Colonic mucosa (tissue), 4 donors: ENCODE data around the gene RMDN3. TPM values are rescaled to one million over a fixed set of nuclear protein-coding genes. Genes with fewer than 3 reads are reported as not detected.

Experiments
- DNase-seq: peaks from one replicate; pipeline ENCODE4 v3.0.0-alpha.2; 2020
- H3K27ac ChIP-seq: fragments of 200-600 bp; one replicate; pipeline ENCODE4 v1.8.0; 2021
- H3K27me3 ChIP-seq: fragments of 200-600 bp; one replicate; pipeline ENCODE4 v1.8.0; 2021
- H3K36me3 ChIP-seq: fragments of 200-600 bp; one replicate; pipeline ENCODE4 v1.8.0; 2021
- H3K4me1 ChIP-seq: fragments of 200-600 bp; one replicate; pipeline ENCODE4 v1.8.0; 2021; ENCODE audit warnings: mild to moderate bottlenecking
- H3K4me3 ChIP-seq: fragments of 200-600 bp; one replicate; pipeline ENCODE4 v1.8.0; 2021
- H3K9ac ChIP-seq, 2 donors: one replicate each; pipeline ENCODE4 v1.7.0; 2013; ENCODE audit warnings: control low read depth in 2 of 2, low read depth in 2 of 2, low read length in 2 of 2
- H3K9me3 ChIP-seq: fragments of 200-600 bp; one replicate; pipeline ENCODE4 v1.8.0; 2021
- intact Hi-C: fragments of 100-400 bp; cut with DNase I; formaldehyde crosslinking; loops from one replicate; pipeline ENCODE4 v1.14.1; 2022
- total RNA-seq, 2 donors: library from RNA; stranded (reverse); fragmentation: NEBNext Ultra II Directional in 1 of 2; extraction: Animal tissue kit (Norgen Biotek cat#: 25700) in 1 of 2; gene quantifications; one replicate each; pipeline ENCODE4 v1.2.1, GENCODE V29; 2021
- TF ChIP-seq, protein P1 (sequence below): fragments of 200-600 bp; IDR thresholded peaks from one replicate; pipeline ENCODE4 v1.8.0; 2022; ENCODE audit warnings: antibody characterized with exemption, mild to moderate bottlenecking
- donor health status: healthy.
- donor health status: DM: no; HTN: no; CAD: no.
- donor health status: DM: no; HTN: no; CAD: no.

RMDN3 gene
- total RNA-seq, 2 donors from 2014 or later: 31.1 to 49.1 TPM

DNA sequence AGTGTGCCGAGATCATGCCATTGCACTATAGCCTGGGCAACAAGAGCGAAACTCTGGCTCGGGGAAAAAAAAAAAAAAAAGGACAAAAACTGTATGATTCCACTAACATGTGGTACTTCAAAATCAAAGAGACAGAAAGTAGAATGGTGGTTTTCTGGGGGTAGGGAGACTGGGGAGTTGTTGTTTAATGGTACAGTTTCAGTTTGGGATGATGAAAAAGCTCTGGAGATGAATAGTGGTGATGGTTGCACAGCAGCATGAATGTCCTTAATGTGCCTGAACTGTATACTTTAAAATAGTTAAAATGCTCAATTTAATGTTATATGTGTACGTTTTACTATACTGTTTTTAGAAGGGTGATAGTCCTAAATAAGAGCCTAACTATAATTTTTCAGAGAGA, 32.7 kb downstream of the RMDN3 start:
- no peaks in the 10 kb centered on the region for H3K9me3 ChIP-seq
- TF ChIP-seq, protein P1, sequence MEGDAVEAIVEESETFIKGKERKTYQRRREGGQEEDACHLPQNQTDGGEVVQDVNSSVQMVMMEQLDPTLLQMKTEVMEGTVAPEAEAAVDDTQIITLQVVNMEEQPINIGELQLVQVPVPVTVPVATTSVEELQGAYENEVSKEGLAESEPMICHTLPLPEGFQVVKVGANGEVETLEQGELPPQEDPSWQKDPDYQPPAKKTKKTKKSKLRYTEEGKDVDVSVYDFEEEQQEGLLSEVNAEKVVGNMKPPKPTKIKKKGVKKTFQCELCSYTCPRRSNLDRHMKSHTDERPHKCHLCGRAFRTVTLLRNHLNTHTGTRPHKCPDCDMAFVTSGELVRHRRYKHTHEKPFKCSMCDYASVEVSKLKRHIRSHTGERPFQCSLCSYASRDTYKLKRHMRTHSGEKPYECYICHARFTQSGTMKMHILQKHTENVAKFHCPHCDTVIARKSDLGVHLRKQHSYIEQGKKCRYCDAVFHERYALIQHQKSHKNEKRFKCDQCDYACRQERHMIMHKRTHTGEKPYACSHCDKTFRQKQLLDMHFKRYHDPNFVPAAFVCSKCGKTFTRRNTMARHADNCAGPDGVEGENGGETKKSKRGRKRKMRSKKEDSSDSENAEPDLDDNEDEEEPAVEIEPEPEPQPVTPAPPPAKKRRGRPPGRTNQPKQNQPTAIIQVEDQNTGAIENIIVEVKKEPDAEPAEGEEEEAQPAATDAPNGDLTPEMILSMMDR: no peak
- H3K36me3 ChIP-seq: no peaks in the 10 kb centered on the region
- H3K27ac ChIP-seq: no peak overlapping the region
- no peaks in the 10 kb centered on the region for H3K4me1 ChIP-seq
- no peak for DNase-seq
- intact Hi-C loops: no loop called here
- no peaks in the 10 kb centered on the region for H3K27me3 ChIP-seq
- H3K9ac ChIP-seq: no peak overlapping the region
- H3K4me3 ChIP-seq: no peak overlapping the region

DNA sequence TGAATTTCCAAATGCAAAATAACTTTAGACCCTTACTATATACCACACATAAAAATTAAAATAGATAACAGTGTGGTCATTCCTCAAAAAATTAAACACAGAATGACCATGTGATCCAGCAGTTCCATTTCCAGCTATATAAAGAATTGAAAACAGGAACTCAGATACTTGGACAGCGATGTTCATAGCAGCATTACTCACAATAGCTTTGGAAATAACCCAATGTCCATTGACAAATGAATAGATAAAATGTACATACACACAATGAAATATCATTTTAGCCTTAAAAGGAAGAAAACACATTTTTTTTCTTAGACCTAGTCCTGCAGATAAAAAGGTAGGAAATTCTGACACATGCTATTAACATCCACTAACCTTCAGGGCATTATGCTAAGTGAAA, 33.4 kb downstream of the RMDN3 start:
- intact Hi-C loops: no loop called here
- DNase-seq: no peak
- Histone ChIP-seq H3K36me3 (no peaks in the 10 kb centered on the region), H3K4me1 (no peaks in the 10 kb centered on the region), H3K4me3 (no peak overlapping the region), H3K27ac (no peak overlapping the region), H3K27me3 (no peaks in the 10 kb centered on the region), H3K9me3 (no peaks in the 10 kb centered on the region), H3K9ac (no peak overlapping the region)
- TF ChIP-seq, protein P1: no peak

DNA sequence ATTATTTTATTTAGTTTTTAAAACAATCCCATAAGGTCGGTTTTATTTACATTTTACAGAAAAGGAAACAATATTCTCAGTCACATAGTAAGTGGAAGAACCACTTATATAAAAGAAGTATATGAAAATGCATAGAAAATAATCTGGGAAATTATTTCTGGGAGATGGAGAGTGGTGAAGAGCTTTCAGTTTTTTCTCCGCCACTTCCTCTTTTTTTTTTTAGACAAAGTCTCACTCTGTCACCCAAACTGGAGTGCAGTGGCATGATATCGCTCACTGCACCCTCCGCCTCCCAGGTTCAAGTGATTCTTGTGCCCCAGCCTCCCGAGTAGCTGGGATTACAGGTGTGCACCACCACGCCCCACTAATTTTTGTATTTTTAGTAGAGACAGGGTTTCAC, 38.9 kb downstream of the RMDN3 start:
- H3K9ac ChIP-seq: no peak overlapping the region
- H3K36me3 ChIP-seq: no peaks in the 10 kb centered on the region
- no peak overlapping the region for H3K27ac ChIP-seq
- no peaks in the 10 kb centered on the region for H3K4me1 ChIP-seq
- H3K9me3 ChIP-seq: no peaks in the 10 kb centered on the region
- TF ChIP-seq, protein P1: no peak
- H3K4me3 ChIP-seq: no peak overlapping the region
- no peaks in the 10 kb centered on the region for H3K27me3 ChIP-seq
- no peak for DNase-seq
- intact Hi-C loops: no loop called here

DNA sequence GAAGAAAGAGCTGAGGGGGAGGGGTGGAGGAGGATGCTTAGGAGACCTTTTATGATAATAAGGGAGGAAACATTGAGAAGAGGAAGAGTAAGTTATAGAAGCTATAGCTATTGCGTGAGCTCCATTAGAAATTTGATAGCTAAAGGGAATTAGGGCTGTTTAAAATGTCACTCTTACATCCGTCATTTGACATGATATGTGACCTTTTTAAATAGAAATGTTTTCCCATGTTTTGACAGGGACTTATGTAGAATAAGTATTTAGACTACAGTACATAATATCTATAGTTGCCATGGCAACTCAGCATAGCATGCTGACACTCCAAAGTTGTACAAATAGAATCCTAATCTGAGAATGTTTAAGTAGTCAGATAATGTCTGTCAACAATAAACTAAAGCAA, 40.9 kb downstream of the RMDN3 start:
- H3K4me3 ChIP-seq: no peak overlapping the region
- no peak overlapping the region for H3K27ac ChIP-seq
- DNase-seq: no peak
- H3K36me3 ChIP-seq: no peaks in the 10 kb centered on the region
- intact Hi-C loops: no loop called here
- H3K9me3 ChIP-seq: no peaks in the 10 kb centered on the region
- TF ChIP-seq, protein P1: no peak
- no peaks in the 10 kb centered on the region for H3K27me3 ChIP-seq
- no peaks in the 10 kb centered on the region for H3K4me1 ChIP-seq
- no peak overlapping the region for H3K9ac ChIP-seq

DNA sequence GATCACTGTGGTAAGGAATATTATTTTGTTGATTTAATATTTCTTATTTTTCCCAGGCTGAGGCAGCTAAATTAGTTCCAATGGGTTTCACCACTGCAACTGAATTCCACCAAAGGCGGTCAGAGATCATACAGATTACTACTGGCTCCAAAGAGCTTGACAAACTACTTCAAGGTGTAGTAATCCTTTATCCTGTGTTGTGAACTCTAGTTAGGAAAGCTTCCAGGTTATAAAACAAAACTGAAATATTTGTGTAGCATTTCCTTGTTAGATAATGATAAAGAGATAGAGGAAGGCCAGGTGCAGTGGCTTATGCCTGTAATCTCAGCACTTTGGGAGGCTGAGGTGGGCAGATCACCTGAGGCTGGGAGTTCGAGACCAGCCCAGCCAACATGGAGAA, 48.9 kb downstream of the RMDN3 start:
- TF ChIP-seq, protein P1: no peak

DNA sequence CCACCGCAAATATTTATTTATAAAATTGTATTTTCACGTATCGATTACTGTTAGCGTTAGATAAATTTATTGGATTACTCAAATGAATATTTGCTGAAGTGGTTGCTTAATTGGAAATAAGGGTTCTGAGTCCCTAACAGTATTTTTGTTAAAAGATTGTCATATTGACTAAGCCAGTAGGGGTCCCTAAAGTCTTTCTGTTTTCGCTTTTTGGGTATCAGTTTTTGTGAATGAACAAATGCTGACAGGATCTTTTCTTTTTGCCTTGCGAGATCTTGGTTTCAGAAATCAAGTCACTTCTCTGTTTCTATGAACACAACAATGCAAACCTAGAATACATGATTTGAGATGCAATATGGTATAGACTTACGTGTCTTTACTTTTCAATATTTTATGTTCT, 53.0 kb downstream of the RMDN3 start:
- no peaks in the 10 kb centered on the region for H3K27me3 ChIP-seq
- H3K27ac ChIP-seq: peak overlapping the region; percentile 8
- H3K36me3 ChIP-seq: no peaks in the 10 kb centered on the region
- no peak for DNase-seq
- intact Hi-C loops: no loop called here
- no peak overlapping the region for H3K9ac ChIP-seq
- H3K4me3 ChIP-seq: no peak overlapping the region
- TF ChIP-seq, protein P1: no peak
- no peaks in the 10 kb centered on the region for H3K9me3 ChIP-seq
- peaks cover 4% of the 10 kb centered on the region for H3K4me1 ChIP-seq

More for the DNA sequence above, 48.9 kb downstream of the RMDN3 start:
- peaks cover 4% of the 10 kb centered on the region for H3K4me1 ChIP-seq
- no peaks in the 10 kb centered on the region for H3K9me3 ChIP-seq
- intact Hi-C loops: no loop called here
- DNase-seq: no peak
- no peak overlapping the region for H3K9ac ChIP-seq
- H3K4me3 ChIP-seq: no peak overlapping the region
- no peaks in the 10 kb centered on the region for H3K36me3 ChIP-seq
- H3K27me3 ChIP-seq: no peaks in the 10 kb centered on the region
- H3K27ac ChIP-seq: peak overlapping the region; percentile 8
